ENCODE measurements around the gene SLC4A4. TPM values are rescaled to one million over a fixed set of nuclear protein-coding genes. Genes with fewer than 3 reads are reported as not detected.

The SLC4A4 gene
- total RNA-seq, 1 donor from 2014 or later = 5.0 TPM

DNA sequence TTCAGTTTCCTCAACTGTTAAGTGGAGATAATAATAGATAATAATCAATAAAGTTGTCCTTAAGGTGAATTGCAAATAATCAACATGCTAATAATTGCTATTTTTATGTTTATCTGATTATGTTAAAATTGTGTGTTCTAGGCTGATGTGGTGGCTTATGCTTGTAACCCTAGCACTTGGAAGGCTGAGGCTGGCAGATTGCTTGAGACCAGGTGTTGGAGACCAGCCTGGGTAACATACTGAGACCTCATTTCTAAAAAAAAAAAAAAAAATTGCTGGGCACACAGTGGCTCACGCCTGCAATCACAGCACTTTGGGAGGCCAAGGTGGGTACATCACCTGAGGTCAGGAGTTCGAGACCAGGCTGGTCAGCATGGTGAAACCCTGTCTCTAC lies 269.9 kb downstream of the SLC4A4 start:
- Mint-ChIP-seq H3K36me3 (ENCODE audit: low read depth, unreplicated experiment) (peaks cover 8% of the 10 kb centered on the region), H3K27me3 (ENCODE audit: unreplicated experiment) (no peaks in the 10 kb centered on the region), H3K9me3 (ENCODE audit: unreplicated experiment) (no peaks in the 10 kb centered on the region), H3K27ac (ENCODE audit: unreplicated experiment) (no peak overlapping the region), H3K4me1 (ENCODE audit: unreplicated experiment) (no peaks in the 10 kb centered on the region), H3K4me3 (ENCODE audit: unreplicated experiment) (no peak overlapping the region)
- DNase-seq (ENCODE audit: low spot score) = no peak
- TF ChIP-seq, protein P1, sequence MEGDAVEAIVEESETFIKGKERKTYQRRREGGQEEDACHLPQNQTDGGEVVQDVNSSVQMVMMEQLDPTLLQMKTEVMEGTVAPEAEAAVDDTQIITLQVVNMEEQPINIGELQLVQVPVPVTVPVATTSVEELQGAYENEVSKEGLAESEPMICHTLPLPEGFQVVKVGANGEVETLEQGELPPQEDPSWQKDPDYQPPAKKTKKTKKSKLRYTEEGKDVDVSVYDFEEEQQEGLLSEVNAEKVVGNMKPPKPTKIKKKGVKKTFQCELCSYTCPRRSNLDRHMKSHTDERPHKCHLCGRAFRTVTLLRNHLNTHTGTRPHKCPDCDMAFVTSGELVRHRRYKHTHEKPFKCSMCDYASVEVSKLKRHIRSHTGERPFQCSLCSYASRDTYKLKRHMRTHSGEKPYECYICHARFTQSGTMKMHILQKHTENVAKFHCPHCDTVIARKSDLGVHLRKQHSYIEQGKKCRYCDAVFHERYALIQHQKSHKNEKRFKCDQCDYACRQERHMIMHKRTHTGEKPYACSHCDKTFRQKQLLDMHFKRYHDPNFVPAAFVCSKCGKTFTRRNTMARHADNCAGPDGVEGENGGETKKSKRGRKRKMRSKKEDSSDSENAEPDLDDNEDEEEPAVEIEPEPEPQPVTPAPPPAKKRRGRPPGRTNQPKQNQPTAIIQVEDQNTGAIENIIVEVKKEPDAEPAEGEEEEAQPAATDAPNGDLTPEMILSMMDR (IDR thresholded peaks at IDR 0.05; ENCODE audit: unreplicated experiment) = no peak

DNA sequence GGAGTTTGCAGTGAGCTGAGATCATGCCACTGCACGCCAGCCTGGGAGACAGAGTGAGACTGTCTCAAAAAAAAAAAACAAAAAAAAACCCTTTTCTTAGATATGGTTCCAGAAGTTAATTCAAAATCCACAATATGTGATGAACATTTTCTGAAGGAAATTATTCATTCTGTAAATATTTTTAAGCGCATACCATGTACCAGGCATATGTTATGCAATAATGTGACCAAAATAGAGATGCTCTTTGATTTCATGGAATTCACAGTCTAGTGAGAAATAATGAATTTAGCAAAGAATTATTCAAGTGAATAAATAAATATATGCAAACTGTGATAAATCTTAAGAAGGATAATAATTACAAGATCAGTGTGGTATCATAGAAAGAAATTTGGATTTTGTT lies 270.3 kb downstream of the SLC4A4 start:
- no peak for DNase-seq (ENCODE audit: low spot score)
- Mint-ChIP-seq H3K9me3 (ENCODE audit: unreplicated experiment) (no peaks in the 10 kb centered on the region), H3K36me3 (ENCODE audit: low read depth, unreplicated experiment) (peaks cover 8% of the 10 kb centered on the region), H3K27ac (ENCODE audit: unreplicated experiment) (no peak overlapping the region), H3K4me1 (ENCODE audit: unreplicated experiment) (no peaks in the 10 kb centered on the region), H3K27me3 (ENCODE audit: unreplicated experiment) (no peaks in the 10 kb centered on the region), H3K4me3 (ENCODE audit: unreplicated experiment) (no peak overlapping the region)
- TF ChIP-seq, protein P1 (IDR thresholded peaks at IDR 0.05; ENCODE audit: unreplicated experiment) = no peak

DNA sequence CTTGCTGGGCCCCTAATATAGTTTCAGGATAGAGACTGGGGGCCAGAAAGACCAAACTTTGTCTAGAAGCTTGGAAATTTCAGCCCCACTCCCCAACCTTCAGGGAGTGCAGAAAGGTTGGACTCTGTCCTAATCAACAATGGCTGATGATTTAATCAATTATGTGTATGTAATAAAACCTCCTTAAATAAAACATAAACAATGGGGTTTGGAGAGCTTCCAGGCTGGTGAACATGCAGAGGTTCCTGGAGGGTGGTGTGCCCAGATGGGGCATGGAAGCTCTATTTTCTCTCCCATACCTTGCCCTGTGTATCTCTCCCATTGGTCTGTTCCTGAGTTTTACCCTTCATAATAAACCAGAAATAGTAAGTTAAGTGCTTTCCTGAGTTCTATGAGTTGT lies 270.8 kb downstream of the SLC4A4 start:
- Mint-ChIP-seq H3K36me3 (ENCODE audit: low read depth, unreplicated experiment) (peaks cover 8% of the 10 kb centered on the region), H3K27ac (ENCODE audit: unreplicated experiment) (no peak overlapping the region), H3K4me1 (ENCODE audit: unreplicated experiment) (no peaks in the 10 kb centered on the region), H3K27me3 (ENCODE audit: unreplicated experiment) (no peaks in the 10 kb centered on the region), H3K4me3 (ENCODE audit: unreplicated experiment) (no peak overlapping the region), H3K9me3 (ENCODE audit: unreplicated experiment) (no peaks in the 10 kb centered on the region)
- DNase-seq (ENCODE audit: low spot score) = no peak
- TF ChIP-seq, protein P1 (IDR thresholded peaks at IDR 0.05; ENCODE audit: unreplicated experiment) = no peak

DNA sequence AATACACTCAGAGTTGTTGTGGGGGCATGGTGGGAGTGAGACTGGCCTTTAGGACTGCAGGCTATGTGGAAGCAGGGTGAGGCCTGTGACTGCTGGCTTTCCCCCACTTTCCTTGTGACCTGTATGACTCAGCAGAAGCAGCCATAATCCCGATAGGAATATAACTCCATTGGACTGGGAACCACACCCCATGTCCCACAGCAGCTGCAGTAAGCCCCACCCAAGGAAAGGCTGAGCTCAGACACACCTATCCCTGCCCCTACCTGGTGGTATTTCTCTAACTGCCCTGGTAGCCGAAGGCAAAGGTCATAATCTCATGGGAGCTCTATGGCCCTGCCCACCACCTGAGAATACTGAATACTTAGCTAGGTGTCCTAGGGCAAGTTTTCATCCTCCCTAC lies 275.8 kb downstream of the SLC4A4 start:
- H3K27me3 Mint-ChIP-seq (ENCODE audit: unreplicated experiment) = peaks cover 2% of the 10 kb centered on the region
- H3K36me3 Mint-ChIP-seq (ENCODE audit: low read depth, unreplicated experiment) = no peaks in the 10 kb centered on the region
- no peaks in the 10 kb centered on the region for H3K9me3 Mint-ChIP-seq (ENCODE audit: unreplicated experiment)
- no peak for DNase-seq (ENCODE audit: low spot score)
- no peaks in the 10 kb centered on the region for H3K4me1 Mint-ChIP-seq (ENCODE audit: unreplicated experiment)
- TF ChIP-seq, protein P1 (IDR thresholded peaks at IDR 0.05; ENCODE audit: unreplicated experiment) = no peak
- no peak overlapping the region for H3K4me3 Mint-ChIP-seq (ENCODE audit: unreplicated experiment)
- no peak overlapping the region for H3K27ac Mint-ChIP-seq (ENCODE audit: unreplicated experiment)

DNA sequence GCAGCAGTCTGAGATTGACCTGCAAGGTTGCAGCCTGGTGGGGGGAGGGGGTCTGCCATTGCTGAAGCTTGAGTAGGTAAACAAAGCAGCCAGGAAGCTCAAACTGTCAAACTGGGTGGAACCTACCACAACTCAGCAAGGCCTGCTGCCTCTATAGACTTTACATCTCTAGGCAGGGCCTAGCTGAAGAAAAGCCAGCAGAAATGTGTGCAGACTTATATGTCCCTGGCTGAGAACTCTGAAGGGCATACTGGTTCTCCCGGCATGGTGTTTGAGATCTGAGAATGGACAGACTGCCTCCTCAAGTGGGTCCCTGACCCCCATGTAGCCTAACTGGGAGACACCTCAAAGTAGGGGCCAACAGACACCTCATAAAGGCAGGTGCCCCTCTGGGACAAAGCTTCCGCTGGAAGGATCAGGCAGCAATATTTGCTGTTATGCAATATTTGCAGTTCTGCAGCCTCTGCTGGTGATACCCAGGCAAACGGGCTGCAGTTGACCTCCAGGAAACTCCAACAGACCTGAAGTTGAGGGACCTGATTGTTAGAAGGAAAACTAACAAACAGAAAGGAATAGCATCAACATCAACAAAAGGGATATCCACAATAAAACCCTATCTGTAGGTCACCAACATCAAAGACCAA lies 277.5 kb downstream of the SLC4A4 start:
- no peak for DNase-seq (ENCODE audit: low spot score)
- H3K4me1 Mint-ChIP-seq (ENCODE audit: unreplicated experiment) = no peaks in the 10 kb centered on the region
- H3K36me3 Mint-ChIP-seq (ENCODE audit: low read depth, unreplicated experiment) = no peaks in the 10 kb centered on the region
- H3K27ac Mint-ChIP-seq (ENCODE audit: unreplicated experiment) = no peak overlapping the region
- TF ChIP-seq, protein P1 (IDR thresholded peaks at IDR 0.05; ENCODE audit: unreplicated experiment) = no peak
- H3K4me3 Mint-ChIP-seq (ENCODE audit: unreplicated experiment) = no peak overlapping the region
- peaks cover 2% of the 10 kb centered on the region for H3K27me3 Mint-ChIP-seq (ENCODE audit: unreplicated experiment)
- H3K9me3 Mint-ChIP-seq (ENCODE audit: unreplicated experiment) = no peaks in the 10 kb centered on the region
